Skeletal muscle tissue (tissue), 4 donors: ENCODE results near the gene RC3H2. TPM values are rescaled to one million over a fixed set of nuclear protein-coding genes. Genes with fewer than 3 reads are reported as not detected.
"Not testable (repeated sequence)": the region's sequence is repeated elsewhere in the genome, so short reads cannot be mapped to it uniquely, and the experiment has no call there.

Source experiments
- H3K27ac ChIP-seq: one replicate; pipeline ENCODE4 v1.7.0; 2013; ENCODE audit warnings: mild to moderate bottlenecking, low read depth, low read length, inconsistent platforms
- H3K27me3 ChIP-seq, 3 donors: one replicate each; pipeline ENCODE4 v1.7.0; 2013; ENCODE audit warnings: low read length in 3 of 3; ENCODE audit not compliant: control insufficient read depth in 3 of 3, insufficient read depth in 3 of 3
- H3K36me3 ChIP-seq, 3 donors: one replicate each; pipeline ENCODE4 v1.7.0; 2013; ENCODE audit warnings: low read length in 3 of 3; ENCODE audit not compliant: control insufficient read depth in 3 of 3, insufficient read depth in 3 of 3
- H3K4me1 ChIP-seq, 3 donors: one replicate each; pipeline ENCODE4 v1.7.0; 2013; ENCODE audit warnings: low read length in 3 of 3, mild to moderate bottlenecking in 3 of 3; ENCODE audit not compliant: control insufficient read depth in 3 of 3, insufficient read depth in 3 of 3
- H3K4me3 ChIP-seq, 3 donors: one replicate each; pipeline ENCODE4 v1.7.0; 2013; ENCODE audit warnings: low read length in 3 of 3
- H3K9ac ChIP-seq, 3 donors: one replicate each; pipeline ENCODE4 v1.7.0; 2013; ENCODE audit warnings: low read length in 3 of 3, mild to moderate bottlenecking in 3 of 3, moderate library complexity in 2 of 3, low read depth in 1 of 3
- H3K9me3 ChIP-seq, 3 donors: one replicate each; pipeline ENCODE4 v1.7.0; 2013; ENCODE audit warnings: low read length in 3 of 3; ENCODE audit not compliant: control insufficient read depth in 3 of 3
- total RNA-seq: library from RNA; depleted of rRNA; stranded (reverse); fragments of >200 nt; gene quantifications from one replicate; pipeline ENCODE4 v1.2.3, GENCODE V29; 2014
- donor health status: Osteomylitis.

The RC3H2 gene
- total RNA-seq, 1 donor from 2014 or later: 35.5 TPM

DNA sequence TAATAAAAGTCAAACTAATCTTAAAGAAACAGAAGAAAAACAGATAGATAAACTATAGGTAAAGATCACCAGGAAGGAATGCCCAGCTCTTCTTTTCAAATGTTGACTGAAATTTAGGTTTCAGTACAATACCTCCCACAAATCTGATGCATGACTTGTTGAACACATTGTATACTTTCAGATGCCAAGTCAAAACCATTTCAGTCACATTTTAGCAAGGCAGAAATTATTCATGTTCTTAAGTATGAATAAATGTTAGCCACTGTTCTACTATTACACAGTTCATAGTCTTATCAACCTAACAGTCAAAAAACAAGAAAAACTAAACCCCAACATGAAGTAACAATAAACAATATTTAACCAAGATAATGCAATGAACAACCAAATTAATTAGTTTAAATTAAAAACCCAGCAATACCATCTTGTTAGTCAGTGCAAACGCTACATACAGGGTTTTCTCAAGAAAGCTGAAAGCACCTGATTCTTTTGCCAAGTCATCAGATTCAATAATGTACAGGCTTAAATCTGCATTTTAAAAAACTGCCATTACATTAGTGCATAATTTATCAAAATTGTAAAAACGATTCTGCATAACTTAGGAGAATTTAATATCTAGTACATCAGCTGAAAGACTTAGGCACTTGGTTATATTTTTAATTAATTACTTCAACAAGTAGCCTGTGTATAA lies 56.8 kb downstream of the RC3H2 start:
- Histone ChIP-seq H3K36me3 (peaks cover 10 to 37% (median 24%) of the 10 kb centered on the region in 3 donors), H3K4me1 (no peaks in the 10 kb centered on the region), H3K4me3 (no peak overlapping the region)

DNA sequence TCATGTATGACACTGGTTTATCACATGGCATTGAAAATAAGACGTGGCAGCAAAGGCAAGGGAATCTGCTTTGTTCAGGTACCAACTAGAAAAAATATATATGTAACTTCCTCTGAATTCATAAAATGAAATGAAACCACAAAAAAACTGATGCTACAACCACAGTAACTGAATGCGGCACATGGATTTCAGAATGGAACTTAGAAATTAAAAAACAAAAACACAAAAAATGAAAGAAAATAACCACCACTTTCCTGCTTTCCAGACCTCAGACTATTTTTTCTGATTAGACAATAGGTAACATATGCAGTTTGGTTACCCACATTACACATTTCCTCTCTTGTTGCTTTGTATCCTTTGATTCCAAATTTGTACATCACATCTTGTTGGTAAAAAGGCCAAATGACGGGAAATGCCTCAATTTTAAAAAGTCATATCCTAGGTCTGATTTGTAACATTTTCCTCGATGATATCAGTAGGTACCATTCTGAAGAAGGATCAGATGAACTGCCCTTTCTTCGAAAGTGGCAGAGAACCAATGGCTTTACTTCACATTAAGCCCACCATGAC lies 58.7 kb downstream of the RC3H2 start:
- Histone ChIP-seq H3K27me3 (no peaks in the 10 kb centered on the region), H3K4me1 (no peaks in the 10 kb centered on the region), H3K36me3 (peaks cover 9 to 35% (median 23%) of the 10 kb centered on the region in 3 donors), H3K27ac (no peak overlapping the region), H3K4me3 (no peak overlapping the region), H3K9me3 (no peaks in the 10 kb centered on the region), H3K9ac (no peak overlapping the region)

More for the DNA sequence above, 56.8 kb downstream of the RC3H2 start:
- H3K9me3 ChIP-seq: no peaks in the 10 kb centered on the region
- H3K27me3 ChIP-seq: no peaks in the 10 kb centered on the region
- no peak overlapping the region for H3K27ac ChIP-seq
- H3K9ac ChIP-seq: no peak overlapping the region

DNA sequence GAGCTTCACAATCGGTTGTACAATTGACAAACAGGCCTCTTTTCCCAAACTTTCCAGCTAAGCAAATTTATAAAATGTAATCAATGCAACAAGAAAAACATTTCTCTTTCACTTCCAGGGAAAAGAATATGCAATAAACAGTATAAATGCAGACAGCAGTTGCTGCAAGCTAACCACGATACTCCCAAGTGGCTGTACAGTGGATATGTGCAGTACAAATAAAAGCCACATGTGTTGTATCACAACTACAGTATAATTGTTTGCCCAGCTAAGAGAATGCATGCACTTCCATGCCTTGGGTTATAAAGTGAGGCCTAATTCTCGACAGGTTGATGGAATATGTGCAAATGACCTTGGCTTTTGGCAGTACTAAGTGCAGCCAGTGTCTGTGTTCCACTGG lies 60.0 kb downstream of the RC3H2 start:
- Histone ChIP-seq H3K36me3 (peaks cover 4 to 26% (median 11%) of the 10 kb centered on the region in 3 donors), H3K27ac (no peak overlapping the region), H3K9me3 (no peaks in the 10 kb centered on the region), H3K4me1 (no peaks in the 10 kb centered on the region), H3K9ac (no peak overlapping the region), H3K27me3 (no peaks in the 10 kb centered on the region), H3K4me3 (no peak overlapping the region)

DNA sequence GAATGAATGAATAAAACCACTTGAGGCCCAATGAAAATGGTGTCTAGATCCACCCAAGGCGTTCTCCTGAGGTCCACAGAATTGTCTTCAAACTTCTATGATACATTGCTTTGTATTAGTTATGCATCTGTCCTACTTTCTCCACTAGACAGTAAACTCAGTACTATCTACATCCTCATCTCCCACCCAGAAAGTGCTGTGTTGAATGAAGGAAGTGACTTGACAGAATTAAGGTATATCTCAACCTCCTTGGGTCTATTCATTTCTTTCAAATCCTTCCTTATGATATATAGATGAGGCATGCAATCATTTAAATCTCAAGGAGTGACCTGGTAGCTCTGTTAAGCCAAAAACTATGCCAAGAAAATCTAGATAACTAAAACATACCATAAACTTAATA lies 61.0 kb downstream of the RC3H2 start:
- Histone ChIP-seq H3K4me1 (no peaks in the 10 kb centered on the region), H3K9me3 (no peaks in the 10 kb centered on the region), H3K36me3 (peaks cover 0 to 20% (median 7%) of the 10 kb centered on the region in 3 donors), H3K4me3 (no peak overlapping the region), H3K27me3 (no peaks in the 10 kb centered on the region), H3K9ac (no peak overlapping the region), H3K27ac (no peak overlapping the region)

DNA sequence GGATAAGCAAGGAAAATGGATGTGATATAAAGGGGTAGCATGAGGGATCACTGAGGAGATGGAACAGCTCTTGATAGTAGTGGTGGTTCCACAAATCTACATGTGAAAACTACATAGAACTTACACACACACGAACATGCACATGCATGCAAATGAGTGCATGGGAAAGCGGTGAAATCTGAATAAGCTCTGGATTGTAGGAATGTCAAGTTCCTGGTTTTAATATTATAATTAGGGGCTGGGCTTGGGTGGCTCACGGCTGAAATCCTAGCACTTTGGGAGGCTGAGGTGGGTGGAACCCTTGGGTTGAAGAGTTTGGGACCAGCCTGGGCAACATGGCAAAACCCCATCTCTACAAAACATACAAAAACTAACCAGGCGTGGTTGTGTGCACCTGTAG lies 63.7 kb downstream of the RC3H2 start:
- peaks cover 0 to 4% (median 2%) of the 10 kb centered on the region in 3 donors for H3K36me3 ChIP-seq
- H3K9ac ChIP-seq: no peak overlapping the region
- no peaks in the 10 kb centered on the region for H3K4me1 ChIP-seq
- no peaks in the 10 kb centered on the region for H3K9me3 ChIP-seq
- H3K4me3 ChIP-seq: no peak overlapping the region
- no peak overlapping the region for H3K27ac ChIP-seq
- H3K27me3 ChIP-seq: no peaks in the 10 kb centered on the region

DNA sequence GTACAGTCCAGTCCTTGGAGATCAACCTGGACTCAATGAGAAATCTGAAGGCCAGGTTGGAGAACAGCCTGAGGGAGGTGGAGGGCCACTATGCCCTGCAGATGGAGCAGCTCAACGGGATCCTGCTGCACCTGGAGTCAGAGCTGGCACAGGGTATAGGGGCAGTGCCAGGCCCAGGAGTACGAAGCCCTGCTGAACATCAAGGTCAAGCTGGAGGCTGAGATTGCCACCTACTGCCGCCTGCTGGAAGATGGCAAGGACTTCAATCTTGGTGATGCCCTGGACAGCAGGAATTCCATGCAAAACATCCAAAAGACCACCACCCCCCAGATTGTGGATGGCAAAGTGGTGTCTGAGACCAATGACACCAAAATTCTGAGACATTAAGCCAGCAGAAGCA lies 66.7 kb downstream of the RC3H2 start:
- H3K36me3 ChIP-seq, H3K9ac ChIP-seq, H3K4me3 ChIP-seq, H3K4me1 ChIP-seq, H3K27me3 ChIP-seq, H3K27ac ChIP-seq, H3K9me3 ChIP-seq: not testable (repeated sequence)

DNA sequence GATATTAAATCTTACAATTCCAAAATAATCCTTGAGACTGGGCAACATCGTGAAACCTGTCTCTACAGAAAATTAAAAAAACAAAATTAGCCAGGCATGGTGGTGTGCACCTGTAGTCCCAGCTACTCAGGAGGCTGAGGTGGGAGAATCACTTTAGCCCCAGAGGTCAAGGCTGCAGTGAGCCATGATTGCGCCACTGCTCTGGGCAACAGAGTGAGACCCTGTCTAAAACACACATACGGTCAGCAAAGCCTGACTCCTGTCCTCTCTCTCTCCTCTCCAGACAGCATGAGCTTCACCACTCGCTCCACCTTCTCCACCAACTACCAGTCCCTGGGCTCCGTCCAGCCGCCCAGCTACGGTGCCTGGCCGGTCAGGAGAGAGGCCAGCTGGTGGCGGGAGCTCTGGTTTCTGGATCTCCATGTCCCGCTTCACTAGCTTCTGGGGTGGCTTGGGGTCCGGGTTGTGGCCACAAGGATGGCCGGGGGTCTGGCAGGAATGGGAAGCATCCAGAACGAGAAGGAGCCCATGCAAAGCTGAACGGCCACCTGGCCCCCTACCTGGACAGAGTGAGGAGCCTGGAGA lies 67.8 kb downstream of the RC3H2 start:
- Histone ChIP-seq H3K27me3 (no peaks in the 10 kb centered on the region), H3K27ac (no peak overlapping the region), H3K36me3 (no peaks in the 10 kb centered on the region), H3K9me3 (no peaks in the 10 kb centered on the region), H3K4me3 (no peak overlapping the region), H3K9ac (no peak overlapping the region), H3K4me1 (no peaks in the 10 kb centered on the region)

DNA sequence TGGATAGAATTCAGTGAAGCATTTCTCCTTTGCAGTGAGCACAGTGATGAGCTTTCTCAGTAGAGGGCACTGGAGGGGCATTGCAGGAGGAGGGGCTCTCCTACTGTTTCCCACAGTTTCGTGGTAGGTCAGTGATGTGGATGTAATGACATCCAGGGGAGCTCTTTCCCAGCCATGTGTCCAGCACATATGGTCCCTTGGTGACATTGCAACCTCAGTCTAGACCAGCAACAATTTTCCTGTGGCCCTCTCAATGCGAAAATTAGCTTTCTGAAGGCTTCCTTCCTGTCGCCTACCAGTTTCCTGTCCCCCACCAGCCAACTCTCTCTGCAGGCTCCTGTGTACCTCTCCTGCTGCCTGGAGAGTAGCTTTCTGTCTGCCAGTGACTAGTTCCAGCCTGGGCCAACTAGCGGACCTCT lies 69.8 kb downstream of the RC3H2 start:
- H3K27me3 ChIP-seq: no peaks in the 10 kb centered on the region
- no peaks in the 10 kb centered on the region for H3K9me3 ChIP-seq
- H3K4me3 ChIP-seq: no peak overlapping the region
- H3K27ac ChIP-seq: no peak overlapping the region
- H3K36me3 ChIP-seq: no peaks in the 10 kb centered on the region
- H3K9ac ChIP-seq: no peak overlapping the region
- H3K4me1 ChIP-seq: no peaks in the 10 kb centered on the region

DNA sequence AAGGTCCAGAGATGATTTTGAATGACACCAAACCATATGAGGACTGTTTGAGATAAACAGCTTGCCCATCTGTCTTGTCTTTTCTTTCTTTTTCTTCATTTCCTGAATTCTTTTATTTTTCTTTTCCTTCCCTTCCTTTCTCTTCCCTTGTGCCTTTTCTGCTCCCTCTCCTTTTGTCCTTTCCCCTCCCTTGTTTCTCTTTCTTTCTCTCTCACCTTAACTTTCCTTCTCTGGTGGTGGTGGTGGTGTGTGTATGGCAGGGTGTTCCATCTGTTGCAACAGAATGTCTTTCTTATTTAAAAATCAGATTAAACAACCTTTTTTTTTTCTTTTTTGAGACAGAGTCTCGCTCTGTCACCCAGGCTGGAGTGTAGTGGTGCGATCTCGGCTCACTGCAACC lies 73.0 kb downstream of the RC3H2 start:
- Histone ChIP-seq H3K9ac (no peak overlapping the region), H3K4me3 (no peak overlapping the region), H3K27me3 (no peaks in the 10 kb centered on the region), H3K27ac (no peak overlapping the region), H3K36me3 (peaks cover 0 to 2% (median 0%) of the 10 kb centered on the region in 3 donors), H3K4me1 (peaks cover 2 to 7% (median 2%) of the 10 kb centered on the region in 3 donors), H3K9me3 (no peaks in the 10 kb centered on the region)

DNA sequence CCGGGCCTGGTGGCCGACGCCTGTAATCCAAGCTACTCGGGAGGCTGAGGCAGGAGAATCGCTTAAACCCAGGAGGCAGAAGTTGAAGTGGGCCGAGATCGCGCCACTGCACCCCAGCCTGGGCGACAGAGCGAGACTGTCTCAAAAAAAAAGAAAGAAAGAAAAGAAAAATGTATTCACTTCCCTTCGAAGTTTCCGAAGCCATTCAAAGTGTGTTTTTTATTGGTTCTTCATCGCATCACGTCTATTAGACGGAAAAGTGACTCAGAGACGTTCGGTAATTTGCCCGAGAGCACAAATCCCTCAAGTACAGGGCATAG lies 76.2 kb downstream of the RC3H2 start:
- H3K4me1 ChIP-seq: peaks cover 10 to 14% (median 10%) of the 10 kb centered on the region in 3 donors
- peak overlapping the region; percentile 95 to 96 (median 95) for H3K9ac ChIP-seq
- not testable (repeated sequence) for H3K9me3 ChIP-seq, H3K36me3 ChIP-seq, H3K27me3 ChIP-seq
- H3K27ac ChIP-seq: peak overlapping the region; percentile 94
- H3K4me3 ChIP-seq: peak overlapping the region; percentile 97 to 99 (median 98)
